Activated CD8-positive, alpha-beta memory T cell treated with anti-CD3 and anti-CD28 coated beads, Interleukin-2, amount 50 U/mL, for 24 hours (primary cell): ENCODE data around the gene ECT2L.
"Not testable (repeated sequence)": the region's sequence is repeated elsewhere in the genome, so short reads cannot be mapped to it uniquely, and the experiment has no call there.

Source experiments
- DNase-seq: peaks from one replicate; pipeline ENCODE4 v3.0.0-alpha.2; 2020; ENCODE audit errors: extremely low read depth

Gene ECT2L

GRCh38 chr6:138936873-138937272 is 141.0 kb downstream of the ECT2L start:
- DNase-seq = not testable (repeated sequence)

- DNase-seq = no peak
Observed at GRCh38 chr6:138943089-138943625, 147.3 kb downstream of the ECT2L start.

GRCh38 chr6:138944412-138944811 is 148.5 kb downstream of the ECT2L start:
- no peak for DNase-seq

GRCh38 chr6:138945354-138945753 is 149.5 kb downstream of the ECT2L start:
- DNase-seq = no peak

- DNase-seq = no peak
Observed at GRCh38 chr6:138948004-138948403, 152.1 kb downstream of the ECT2L start.

GRCh38 chr6:138948546-138949179 is 152.8 kb downstream of the ECT2L start:
- DNase-seq = no peak

- DNase-seq = no peak
Observed at GRCh38 chr6:138953451-138953850, 157.6 kb downstream of the ECT2L start.
